HG02642 (cell line): ENCODE measurements around the gene PPP1R1B.

Experiments
- ATAC-seq: cut with Tn5 transposase; IDR thresholded peaks from one replicate; pipeline ENCODE4 v1.9.1; 2021; ENCODE audit warnings: mild to moderate bottlenecking; ENCODE audit not compliant: unreplicated experiment, poor library complexity

Gene PPP1R1B

GRCh38 chr17:39614545-39615157, 12.1 kb upstream of the PPP1R1B start:
- no peak for ATAC-seq

- no peak for ATAC-seq
Measured at GRCh38 chr17:39615434-39615833, 11.3 kb upstream of the PPP1R1B start.

GRCh38 chr17:39617100-39617445, 9.7 kb upstream of the PPP1R1B start:
- ATAC-seq, result no peak

GRCh38 chr17:39617446-39618245, 9.1 kb upstream of the PPP1R1B start:
- ATAC-seq, result no peak

GRCh38 chr17:39618246-39618913, 8.4 kb upstream of the PPP1R1B start:
- no peak for ATAC-seq

- ATAC-seq, result no peak
Measured at GRCh38 chr17:39618956-39619785, 7.6 kb upstream of the PPP1R1B start.

GRCh38 chr17:39619786-39620101, 7.0 kb upstream of the PPP1R1B start:
- ATAC-seq, result no peak

- ATAC-seq, result peak; percentile 61
Measured at GRCh38 chr17:39621523-39622379, 5.0 kb upstream of the PPP1R1B start.

- peak; percentile 26 for ATAC-seq
Measured at GRCh38 chr17:39622380-39623006, 4.3 kb upstream of the PPP1R1B start.

GRCh38 chr17:39623356-39623950, 3.3 kb upstream of the PPP1R1B start:
- no peak for ATAC-seq

GRCh38 chr17:39624313-39624712, 2.4 kb upstream of the PPP1R1B start:
- ATAC-seq, result no peak

- no peak for ATAC-seq
Measured at GRCh38 chr17:39625198-39625785, 1.5 kb upstream of the PPP1R1B start.

GRCh38 chr17:39627047-39627711, 427 bp downstream of the PPP1R1B start:
- no peak for ATAC-seq

GRCh38 chr17:39627712-39628516, 1.2 kb downstream of the PPP1R1B start:
- ATAC-seq, result no peak

- no peak for ATAC-seq
Measured at GRCh38 chr17:39628655-39629493, 2.1 kb downstream of the PPP1R1B start.

- ATAC-seq, result no peak
Measured at GRCh38 chr17:39629494-39629880, 2.7 kb downstream of the PPP1R1B start.

GRCh38 chr17:39629898-39630297, 3.1 kb downstream of the PPP1R1B start:
- ATAC-seq, result no peak
